OCI-LY1 (cell line): ENCODE data around the gene IGF2R.

Experiments
- CTCF ChIP-seq: fragments of 200-600 bp; sonication (generic), shearing (Covaris generic); IDR thresholded peaks from 2 replicates; pipeline ENCODE4 v1.5.1; 2017; ENCODE audit warnings: mild to moderate bottlenecking, antibody characterized with exemption, low read length, moderate library complexity, mixed read lengths
- EZH2 ChIP-seq: fragments of 200-600 bp; sonication (generic), shearing (Covaris generic); IDR thresholded peaks from 2 replicates; pipeline ENCODE4 v1.8.0; 2017; ENCODE audit warnings: borderline replicate concordance, mixed run types, mild to moderate bottlenecking, antibody characterized with exemption, low read length, moderate library complexity, mixed read lengths

GRCh38 chr6:160069459-160069858, 100.6 kb downstream of the IGF2R start:
- TF ChIP-seq CTCF: no peak
- TF ChIP-seq EZH2: no peak
